A549 (cell line): ENCODE data around the gene NCOA7. TPM values are rescaled to one million over a fixed set of nuclear protein-coding genes. Genes with fewer than 3 reads are reported as not detected.
"Not testable (repeated sequence)": the region's sequence is repeated elsewhere in the genome, so short reads cannot be mapped to it uniquely, and the experiment has no call there.

ENCODE experiments used
- ATAC-seq, 2 experiments: fragments of 200-7000 bp in 1 of 2; fragments of >200 bp in 1 of 2; cut with Nextera tagmentation in 1 of 2; cut with Tn5 transposase in 1 of 2; 3 replicates each; pipeline versions ENCODE4 v1.8.0 to v1.9.1; 2018 to 2020; ENCODE audit warnings: mild to moderate bottlenecking in 1 of 2, moderate library complexity in 1 of 2
- CTCF ChIA-PET: fragments of 300-600 bp; sonication (Branson Sonifier 250); formaldehyde crosslinking; extraction: SDS; loops from one replicate; lab custom pipeline; 2021; ENCODE audit warnings: antibody characterized with exemption, inconsistent platforms; lab: Yijun Ruan, JAX
- POLR2A ChIA-PET: fragments of 350-600 bp; formaldehyde crosslinking; extraction: SDS; loops from one replicate; lab custom pipeline; 2021; ENCODE audit warnings: antibody characterized with exemption, inconsistent platforms; lab: Yijun Ruan, JAX
- DNase-seq, 2 experiments: peaks; one replicate each; pipeline versions ENCODE4 v3.0.0 to v3.0.0-alpha.2; 2011 to 2016; ENCODE audit warnings: low read depth in 1 of 2, low spot score in 1 of 2
- FAIRE-seq: peaks from 2 replicates; lab custom pipeline; 2011; peaks lifted over from hg19 to GRCh38; lab: Jason Lieb, UNC
- H3K27ac ChIP-seq, 2 experiments: fragments of >200 bp; sonication (Bioruptor Twin); formaldehyde crosslinking; 3 replicates each; pipeline ENCODE4 v1.5.1; 2016 to 2017
- H3K4me1 ChIP-seq: fragments of >200 bp; sonication (Bioruptor Twin); formaldehyde crosslinking; 3 replicates; pipeline ENCODE4 v1.6.1; 2016
- H3K4me2 ChIP-seq: fragments of >200 bp; sonication (Bioruptor Twin); formaldehyde crosslinking; 3 replicates; pipeline ENCODE4 v1.6.1; 2016
- H3K4me3 ChIP-seq: fragments of >200 bp; sonication (Bioruptor Twin); formaldehyde crosslinking; 3 replicates; pipeline ENCODE4 v1.5.1; 2016
- H3K9me3 ChIP-seq: fragments of >200 bp; sonication (Bioruptor Twin); formaldehyde crosslinking; 3 replicates; pipeline ENCODE4 v1.6.1; 2016
- ATOH8 ChIP-seq: fragments of 250-450 bp; sonication (Bioruptor Pico); IDR thresholded peaks from 2 replicates; pipeline ENCODE4 v1.5.0; 2020; ENCODE audit warnings: low read depth, mild to moderate bottlenecking, moderate library complexity
- BCL3 ChIP-seq: fragments of >200 bp; sonication (Bioruptor Twin); formaldehyde crosslinking; IDR thresholded peaks from 3 replicates; pipeline ENCODE4 v1.6.1; 2016
- CBX8 ChIP-seq: fragments of 200-600 bp; sonication (generic); IDR thresholded peaks from 2 replicates; pipeline ENCODE4 v1.6.1; 2016
- CEBPB ChIP-seq, 2 experiments: fragments of >200 bp in 1 of 2; sonication (Bioruptor Twin) in 1 of 2; formaldehyde crosslinking in 1 of 2; IDR thresholded peaks; 2 replicates each; pipeline ENCODE4 v1.6.1; 2012 to 2016
- CTCF ChIP-seq: fragments of >200 bp; sonication (Bioruptor Twin); formaldehyde crosslinking; IDR thresholded peaks from 3 replicates; pipeline ENCODE4 v1.5.1; 2016
- EHF ChIP-seq: fragments of 250-450 bp; sonication (Bioruptor Pico); IDR thresholded peaks from 2 replicates; pipeline ENCODE4 v1.5.0; 2020; ENCODE audit warnings: mild to moderate bottlenecking
- EP300 ChIP-seq, 2 experiments: fragments of >200 bp; sonication (Bioruptor Twin); formaldehyde crosslinking; IDR thresholded peaks; 2 replicates in 1 of 2; 3 replicates in 1 of 2; pipeline ENCODE4 v1.6.1; 2016 to 2017
- FOSB ChIP-seq: fragments of 250-450 bp; sonication (Bioruptor Pico); IDR thresholded peaks from 2 replicates; pipeline ENCODE4 v1.5.0; 2020; ENCODE audit warnings: mild to moderate bottlenecking, moderate library complexity
- HMGXB4 ChIP-seq: fragments of 250-450 bp; sonication (Bioruptor Pico); IDR thresholded peaks from 2 replicates; pipeline ENCODE4 v1.5.0; 2021; ENCODE audit warnings: mild to moderate bottlenecking, moderate library complexity, borderline replicate concordance
- HOXA7 ChIP-seq: fragments of 250-450 bp; sonication (Bioruptor Pico); IDR thresholded peaks from 2 replicates; pipeline ENCODE4 v1.5.0; 2020; ENCODE audit warnings: mild to moderate bottlenecking, moderate library complexity
- KDM1A ChIP-seq: fragments of 200-600 bp; sonication (generic); IDR thresholded peaks from 2 replicates; pipeline ENCODE4 v1.6.1; 2016; ENCODE audit warnings: low read depth, mild to moderate bottlenecking
- KDM5A ChIP-seq: fragments of 200-600 bp; sonication (generic); IDR thresholded peaks from 2 replicates; pipeline ENCODE4 v1.6.1; 2016; ENCODE audit warnings: antibody characterized with exemption, mild to moderate bottlenecking
- MAFK ChIP-seq: fragments of 450-650 bp; IDR thresholded peaks from 2 replicates; pipeline ENCODE4 v1.6.1; 2014; ENCODE audit not compliant: partially characterized antibody
- MAZ ChIP-seq: fragments of 150-350 bp; IDR thresholded peaks from 2 replicates; pipeline ENCODE4 v1.6.1; 2014; ENCODE audit warnings: antibody characterized with exemption, low read depth, low read length, borderline replicate concordance
- PHF8 ChIP-seq: fragments of 200-600 bp; sonication (generic); IDR thresholded peaks from 2 replicates; pipeline ENCODE4 v1.6.1; 2016; ENCODE audit warnings: low read depth, mild to moderate bottlenecking, antibody characterized with exemption, moderate library complexity, borderline replicate concordance
- POLR2AphosphoS2 ChIP-seq: conservative IDR thresholded peaks from 2 replicates; pipeline ENCODE4 v1.6.1; 2012; ENCODE audit warnings: low read length, improper control_type of control experiment, inconsistent platforms
- RAD21 ChIP-seq, 2 experiments: fragments of >200 bp in 1 of 2; sonication (Bioruptor Twin) in 1 of 2; formaldehyde crosslinking in 1 of 2; IDR thresholded peaks in 1 of 2; conservative IDR thresholded peaks in 1 of 2; 2 replicates in 1 of 2; 3 replicates in 1 of 2; pipeline ENCODE4 v1.6.1; 2012 to 2018; ENCODE audit warnings: inconsistent platforms in 1 of 2
- RFX5 ChIP-seq: fragments of 450-650 bp; IDR thresholded peaks from 2 replicates; pipeline ENCODE4 v1.7.1; 2014; ENCODE audit warnings: antibody characterized with exemption, mild to moderate bottlenecking, moderate library complexity
- USF2 ChIP-seq: fragments of 450-650 bp; IDR thresholded peaks from 2 replicates; pipeline ENCODE4 v1.6.1; 2014; ENCODE audit warnings: antibody characterized with exemption
- WGBS: methylation state at CpG from one replicate; pipeline ENCODE4 v1.1.6; 2017; ENCODE audit errors: missing lambda C conversion rate; 5-methylcytosine and 5-hydroxymethylcytosine counted together
- polyA plus RNA-seq, 4 experiments: library from polyadenylated mRNA; depleted of rRNA in 3 of 4; stranded (reverse); fragments of >200 nt; fragmentation: RNase III in 1 of 4; extraction: RNeasy Plus Mini Kit Qiagen cat#74134 plus additional on column Dnase treatment in 1 of 4; gene quantifications; 2 replicates in 3 of 4; 3 replicates in 1 of 4; pipeline ENCODE4 v1.2.3, GENCODE V29; 2011 to 2017

The NCOA7 gene
- polyA plus RNA-seq, 2 of the 4 experiments (the other 2 are of a cell fraction) = 66.4 to 195 TPM

GRCh38 chr6:125968493-125968892 lies 177.7 kb downstream of the NCOA7 start (continued):
- TF ChIP-seq HOXA7 (CRISPR knock-in tag) (no peak), RFX5 (no peak)

- FAIRE-seq = no peak
- WGBS = 23% methylated on average over 2 of the region's 2 CpGs
- no peak for TF ChIP-seq EP300 (IDR thresholded peaks at IDR 0.05)
- no peak for TF ChIP-seq HMGXB4 (CRISPR knock-in tag)
- no peak for TF ChIP-seq MAFK
- TF ChIP-seq RAD21 (conservative IDR thresholded peaks at IDR 0.05 in 1 of 2, IDR thresholded peaks at IDR 0.05 in 1 of 2) = no peak
- no peak for TF ChIP-seq HOXA7 (CRISPR knock-in tag)
- no peak for TF ChIP-seq POLR2AphosphoS2
- no peak for TF ChIP-seq MAZ
- TF ChIP-seq CEBPB (IDR thresholded peaks at IDR 0.05) = no peak
- no peak for TF ChIP-seq CTCF
- TF ChIP-seq KDM5A = no peak
- TF ChIP-seq KDM1A = no peak
- TF ChIP-seq EHF (CRISPR knock-in tag) = no peak
- TF ChIP-seq PHF8 = no peak
- no peak for TF ChIP-seq FOSB (CRISPR knock-in tag)
- TF ChIP-seq BCL3 = no peak
- TF ChIP-seq USF2 = no peak
- TF ChIP-seq ATOH8 (CRISPR knock-in tag) = no peak
- no peak for TF ChIP-seq CBX8
- Histone ChIP-seq H3K4me2 (no peak overlapping the region), H3K4me3 (no peak overlapping the region), H3K9me3 (no peaks in the 10 kb centered on the region), H3K27ac (no peak overlapping the region), H3K4me1 (peaks cover 6% of the 10 kb centered on the region; the same call in 1 of the 3 replicates)
- CTCF ChIA-PET = interaction anchor here (0.8 to 3.4 kb wide), 8 partner anchors 14 to 660 kb away, joined by 3 to 19 read pairs (median 4); partner anchors contain the start of genes HINT3 and NCOA7
- POLR2A ChIA-PET = interaction anchor here (1.2 kb wide), 1 partner anchor 15 kb away, joined by 3 read pairs; the partner anchor contains the start of gene TRMT11
- no peak for ATAC-seq
- DNase-seq = no peak
Observed at GRCh38 chr6:125970760-125971159, 180.0 kb downstream of the NCOA7 start.

- ATAC-seq, DNase-seq, H3K4me1 ChIP-seq, H3K27ac ChIP-seq, FAIRE-seq, H3K9me3 ChIP-seq, H3K4me2 ChIP-seq, POLR2A ChIA-PET, H3K4me3 ChIP-seq: not testable (repeated sequence)
- WGBS = 85% methylated on average over 1 of the region's 1 CpG
- CTCF ChIA-PET = interaction anchor here (1.6 to 2.9 kb wide), 3 partner anchors 15 to 205 kb away, joined by 4 to 27 read pairs (median 8); partner anchors contain the start of gene HINT3
Observed at GRCh38 chr6:125972478-125972877, 181.7 kb downstream of the NCOA7 start.
